ENCODE data around the gene GPR27.

DNA sequence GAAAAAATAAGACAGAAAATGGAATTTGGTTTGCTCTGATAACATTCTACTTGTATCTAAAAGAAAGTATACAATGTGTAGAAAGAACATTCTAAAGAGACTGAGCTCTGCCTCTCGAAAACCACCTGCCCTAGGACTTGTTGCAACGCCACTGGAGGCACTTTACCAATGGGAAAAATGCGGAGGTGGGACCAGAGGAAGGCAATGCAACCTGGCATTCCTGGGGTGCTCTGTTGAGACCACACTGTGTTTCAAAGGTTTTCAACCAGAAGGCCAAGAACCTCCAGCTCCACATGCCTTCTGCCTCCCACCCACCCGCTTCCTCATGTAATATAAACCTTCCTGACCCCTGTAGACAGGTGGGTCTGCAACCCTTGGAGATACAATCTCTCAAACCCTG is 26.8 kb downstream of the GPR27 start:
- no peak for TF ChIP-seq EZH2phosphoT487 (conservative IDR thresholded peaks at IDR 0.05; ENCODE audit: low read length)
- TF ChIP-seq, protein P1, sequence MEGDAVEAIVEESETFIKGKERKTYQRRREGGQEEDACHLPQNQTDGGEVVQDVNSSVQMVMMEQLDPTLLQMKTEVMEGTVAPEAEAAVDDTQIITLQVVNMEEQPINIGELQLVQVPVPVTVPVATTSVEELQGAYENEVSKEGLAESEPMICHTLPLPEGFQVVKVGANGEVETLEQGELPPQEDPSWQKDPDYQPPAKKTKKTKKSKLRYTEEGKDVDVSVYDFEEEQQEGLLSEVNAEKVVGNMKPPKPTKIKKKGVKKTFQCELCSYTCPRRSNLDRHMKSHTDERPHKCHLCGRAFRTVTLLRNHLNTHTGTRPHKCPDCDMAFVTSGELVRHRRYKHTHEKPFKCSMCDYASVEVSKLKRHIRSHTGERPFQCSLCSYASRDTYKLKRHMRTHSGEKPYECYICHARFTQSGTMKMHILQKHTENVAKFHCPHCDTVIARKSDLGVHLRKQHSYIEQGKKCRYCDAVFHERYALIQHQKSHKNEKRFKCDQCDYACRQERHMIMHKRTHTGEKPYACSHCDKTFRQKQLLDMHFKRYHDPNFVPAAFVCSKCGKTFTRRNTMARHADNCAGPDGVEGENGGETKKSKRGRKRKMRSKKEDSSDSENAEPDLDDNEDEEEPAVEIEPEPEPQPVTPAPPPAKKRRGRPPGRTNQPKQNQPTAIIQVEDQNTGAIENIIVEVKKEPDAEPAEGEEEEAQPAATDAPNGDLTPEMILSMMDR (IDR thresholded peaks at IDR 0.05; ENCODE audit: insufficient read depth, low read length, poor library complexity, severe bottlenecking), result no peak

Data from SU-DHL-6 (cell line).